ELR (cell line): ENCODE data around the gene REM1.

Source experiments
- DNase-seq: peaks from one replicate; pipeline ENCODE4 v3.0.0-alpha.2; 2015; ENCODE audit warnings: low read depth

The REM1 gene

DNA sequence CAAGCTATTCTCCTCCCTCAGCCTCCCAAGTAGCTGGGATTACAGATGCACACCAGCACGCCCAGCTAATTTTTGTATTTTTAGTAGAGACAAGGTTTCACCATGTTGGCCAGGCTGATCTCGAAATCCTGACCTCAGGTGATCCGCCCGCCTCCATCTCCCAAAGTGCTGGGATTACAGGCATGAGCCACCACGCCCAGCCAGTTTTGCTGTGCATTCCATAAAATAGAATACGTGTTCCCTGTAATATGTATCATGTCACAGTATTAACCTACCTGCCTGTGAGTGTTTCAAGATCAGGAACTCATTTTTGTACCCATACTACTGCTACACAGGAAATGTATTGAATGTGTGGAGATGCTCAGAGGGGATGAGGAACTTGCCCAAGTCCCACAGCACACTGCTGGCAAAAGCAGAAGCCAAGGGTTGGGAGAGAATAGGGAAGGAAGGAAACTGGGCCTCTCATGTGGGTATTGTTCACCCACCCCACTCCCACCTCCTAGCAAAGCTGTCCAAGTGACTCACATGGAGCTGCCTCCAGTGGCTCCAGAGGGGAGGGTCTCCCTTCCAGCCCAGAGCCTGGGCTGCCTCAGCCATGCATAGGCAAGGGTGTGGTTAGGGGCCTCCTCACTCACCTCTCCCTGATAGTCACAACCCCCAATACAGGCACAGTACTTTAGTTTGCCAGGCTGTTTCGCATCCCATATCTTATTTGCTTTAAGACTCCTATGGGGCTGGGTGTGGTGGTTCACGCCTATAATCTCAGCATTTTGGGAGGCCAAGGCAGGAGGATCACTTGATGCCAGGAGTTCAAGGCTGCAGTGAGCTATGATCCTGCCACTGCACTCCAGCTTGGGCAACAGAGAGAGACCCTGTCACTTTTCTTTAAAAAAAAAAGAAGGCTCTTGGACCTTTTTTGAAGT, 48.5 kb downstream of the REM1 start:
- no peak for DNase-seq

- DNase-seq, result no peak
Measured at GRCh38 chr20:31527266-31527665, 52.2 kb downstream of the REM1 start.
